Mucosa of gallbladder (tissue), 1 donor: ENCODE measurements around the gene AQP11. TPM values are rescaled to one million over a fixed set of nuclear protein-coding genes. Genes with fewer than 3 reads are reported as not detected.
A peak's percentile ranks its signal among the peaks of the same experiment; 100 is the strongest.
"Not testable (repeated sequence)": the region's sequence is repeated elsewhere in the genome, so short reads cannot be mapped to it uniquely, and the experiment has no call there.

Source experiments
- DNase-seq: peaks from one replicate; pipeline ENCODE4 v3.0.0-alpha.2; 2020; ENCODE audit warnings: low spot score
- total RNA-seq: library from RNA; stranded (reverse); gene quantifications from one replicate; pipeline ENCODE4 v1.2.1, GENCODE V29; 2021
- donor health status: DM: no; HTN: no; CAD: no.

Gene AQP11
- total RNA-seq: 5.5 TPM

GRCh38 chr11:77589521-77590193, at the start of gene AQP11:
Gene AQP11 (plus strand): TSS chr11:77589953. CDS start chr11:77589993, 40 bp downstream.
- DNase-seq: peak; percentile 91

- DNase-seq: no peak
These were observed 47.5 kb upstream of the AQP11 start for GRCh38 chr11:77542296-77542695.

- DNase-seq: no peak
These were observed 42.5 kb upstream of the AQP11 start for GRCh38 chr11:77547047-77547836.

- DNase-seq: peak; percentile 42
These were observed 41.7 kb upstream of the AQP11 start for GRCh38 chr11:77547863-77548551.

- no peak for DNase-seq
These were observed 41.0 kb upstream of the AQP11 start for GRCh38 chr11:77548552-77549445.

GRCh38 chr11:77551426-77551825, 38.3 kb upstream of the AQP11 start:
- DNase-seq: not testable (repeated sequence)

GRCh38 chr11:77557553-77557952, 32.2 kb upstream of the AQP11 start:
- DNase-seq: no peak

- DNase-seq: no peak
These were observed 31.4 kb upstream of the AQP11 start for GRCh38 chr11:77558380-77558779.

GRCh38 chr11:77559686-77560401, 29.9 kb upstream of the AQP11 start:
- DNase-seq: peak; percentile 38

- DNase-seq: no peak
These were observed 29.1 kb upstream of the AQP11 start for GRCh38 chr11:77560605-77561004.

- no peak for DNase-seq
These were observed 28.5 kb upstream of the AQP11 start for GRCh38 chr11:77561257-77561656.

- no peak for DNase-seq
These were observed 21.4 kb upstream of the AQP11 start for GRCh38 chr11:77568306-77568705.

- DNase-seq: no peak
These were observed 20.7 kb upstream of the AQP11 start for GRCh38 chr11:77568916-77569675.

GRCh38 chr11:77569676-77570070, 20.1 kb upstream of the AQP11 start:
- no peak for DNase-seq

GRCh38 chr11:77570896-77571295, 18.9 kb upstream of the AQP11 start:
- not testable (repeated sequence) for DNase-seq

- DNase-seq: not testable (repeated sequence)
These were observed 14.3 kb upstream of the AQP11 start for GRCh38 chr11:77575428-77575827.

- DNase-seq: no peak
These were observed 8.9 kb upstream of the AQP11 start for GRCh38 chr11:77580712-77581337.

GRCh38 chr11:77589181-77589520, 602 bp upstream of the AQP11 start:
- no peak for DNase-seq

- DNase-seq: peak; percentile 25
These were observed 535 bp downstream of the AQP11 start for GRCh38 chr11:77590194-77590782.
